ENCODE data around the gene EIF2S2. TPM values are rescaled to one million over a fixed set of nuclear protein-coding genes. Genes with fewer than 3 reads are reported as not detected.

The EIF2S2 gene
- total RNA-seq, 2 donors from 2014 or later = 106 to 144 TPM

DNA sequence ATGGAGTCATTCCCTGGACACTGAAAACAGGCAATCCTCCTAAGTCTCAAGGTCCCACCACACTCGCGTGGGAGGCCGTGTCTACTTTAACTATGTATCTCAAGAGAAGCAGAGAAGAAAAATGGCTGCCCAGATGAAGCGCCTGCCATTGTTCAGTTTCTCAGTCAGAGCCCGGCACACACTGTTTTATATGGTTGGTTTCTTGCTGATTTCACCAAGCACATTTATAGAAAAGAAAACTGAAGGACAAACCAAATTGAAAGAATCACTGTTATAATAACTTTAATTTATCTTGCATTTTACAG lies 22.9 kb downstream of the EIF2S2 start:
- H3K27ac Mint-ChIP-seq = peak overlapping the region; percentile 29
- no peaks in the 10 kb centered on the region for H3K4me1 ChIP-seq (ENCODE audit: control insufficient read depth, insufficient read depth, low read length)
- no peaks in the 10 kb centered on the region for H3K4me1 Mint-ChIP-seq
- H3K36me3 Mint-ChIP-seq (ENCODE audit: low read depth) = peaks cover 76% of the 10 kb centered on the region
- no peak for DNase-seq
- H3K9ac ChIP-seq (ENCODE audit: extremely low read depth, low read length, poor library complexity, severe bottlenecking) = no peak overlapping the region
- TF ChIP-seq, protein P1, sequence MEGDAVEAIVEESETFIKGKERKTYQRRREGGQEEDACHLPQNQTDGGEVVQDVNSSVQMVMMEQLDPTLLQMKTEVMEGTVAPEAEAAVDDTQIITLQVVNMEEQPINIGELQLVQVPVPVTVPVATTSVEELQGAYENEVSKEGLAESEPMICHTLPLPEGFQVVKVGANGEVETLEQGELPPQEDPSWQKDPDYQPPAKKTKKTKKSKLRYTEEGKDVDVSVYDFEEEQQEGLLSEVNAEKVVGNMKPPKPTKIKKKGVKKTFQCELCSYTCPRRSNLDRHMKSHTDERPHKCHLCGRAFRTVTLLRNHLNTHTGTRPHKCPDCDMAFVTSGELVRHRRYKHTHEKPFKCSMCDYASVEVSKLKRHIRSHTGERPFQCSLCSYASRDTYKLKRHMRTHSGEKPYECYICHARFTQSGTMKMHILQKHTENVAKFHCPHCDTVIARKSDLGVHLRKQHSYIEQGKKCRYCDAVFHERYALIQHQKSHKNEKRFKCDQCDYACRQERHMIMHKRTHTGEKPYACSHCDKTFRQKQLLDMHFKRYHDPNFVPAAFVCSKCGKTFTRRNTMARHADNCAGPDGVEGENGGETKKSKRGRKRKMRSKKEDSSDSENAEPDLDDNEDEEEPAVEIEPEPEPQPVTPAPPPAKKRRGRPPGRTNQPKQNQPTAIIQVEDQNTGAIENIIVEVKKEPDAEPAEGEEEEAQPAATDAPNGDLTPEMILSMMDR (conservative IDR thresholded peaks at IDR 0.05) = no peak
- H3K9me3 Mint-ChIP-seq = no peaks in the 10 kb centered on the region
- no peaks in the 10 kb centered on the region for H3K27me3 Mint-ChIP-seq (ENCODE audit: insufficient read depth)
- H3K27ac ChIP-seq (ENCODE audit: low read depth, low read length) = no peak overlapping the region
- no peaks in the 10 kb centered on the region for H3K9me3 ChIP-seq (ENCODE audit: control insufficient read depth, low read length)
- no peak overlapping the region for H3K4me3 Mint-ChIP-seq
- H3K4me3 ChIP-seq (ENCODE audit: low read length) = no peak overlapping the region
- peaks cover 80% of the 10 kb centered on the region for H3K36me3 ChIP-seq (ENCODE audit: control insufficient read depth, insufficient read depth, low read length)
- WGBS, 2 experiments (ENCODE audit: insufficient coverage in 1 of 2, insufficient read length in 1 of 2) = 100% methylated on average over 3 of the region's 5 CpGs
- no peaks in the 10 kb centered on the region for H3K27me3 ChIP-seq (ENCODE audit: control insufficient read depth, insufficient read depth, low read length, poor library complexity, severe bottlenecking)

DNA sequence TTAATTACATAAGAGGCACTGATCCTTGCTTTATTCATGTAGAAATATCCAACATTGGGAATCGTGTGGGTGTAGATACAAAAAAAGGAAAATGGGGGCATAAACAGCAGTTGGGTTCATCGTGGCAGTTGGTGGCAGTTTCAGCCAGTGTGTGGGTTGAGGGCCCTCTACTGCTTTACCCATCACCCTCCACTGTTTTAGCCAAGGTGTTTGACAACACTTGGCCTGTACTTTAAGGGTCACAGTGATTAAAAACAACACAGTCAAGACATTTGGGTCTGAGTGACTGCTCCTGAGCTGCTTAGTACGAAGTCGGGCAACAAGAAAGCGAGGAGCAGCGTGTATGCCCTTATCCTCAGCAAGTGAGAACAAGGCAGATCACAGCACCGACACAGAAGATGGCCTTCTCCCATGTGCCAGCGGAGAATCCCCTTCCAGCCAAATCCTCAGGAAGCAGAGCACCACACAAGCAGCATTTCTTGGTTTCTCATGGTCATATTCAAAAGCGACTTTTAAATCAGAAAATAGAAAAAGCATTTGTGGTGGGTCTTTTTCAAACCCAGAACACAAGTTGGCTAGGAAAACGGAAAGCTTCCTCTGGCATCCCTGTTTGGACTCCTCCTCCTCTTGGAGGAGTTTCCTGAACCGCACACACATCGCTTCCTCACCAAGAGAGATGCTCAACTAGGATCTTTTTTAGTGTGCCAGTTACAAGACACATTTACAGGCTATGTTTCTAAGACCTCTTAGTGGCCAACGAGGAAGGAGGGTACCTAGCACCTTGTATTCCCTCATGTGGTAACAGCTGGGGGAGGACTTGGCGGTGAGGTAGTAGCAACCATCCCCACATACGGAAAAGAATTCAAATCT lies 23.5 kb downstream of the EIF2S2 start:
- Histone ChIP-seq H3K4me1 (ENCODE audit: control insufficient read depth, insufficient read depth, low read length) (no peaks in the 10 kb centered on the region), H3K27me3 (ENCODE audit: control insufficient read depth, insufficient read depth, low read length, poor library complexity, severe bottlenecking) (no peaks in the 10 kb centered on the region), H3K36me3 (ENCODE audit: control insufficient read depth, insufficient read depth, low read length) (peaks cover 80% of the 10 kb centered on the region), H3K9me3 (ENCODE audit: control insufficient read depth, low read length) (no peaks in the 10 kb centered on the region), H3K4me3 (ENCODE audit: low read length) (no peak overlapping the region), H3K9ac (ENCODE audit: extremely low read depth, low read length, poor library complexity, severe bottlenecking) (no peak overlapping the region), H3K27ac (ENCODE audit: low read depth, low read length) (no peak overlapping the region)
- Mint-ChIP-seq H3K4me3 (no peak overlapping the region), H3K9me3 (no peaks in the 10 kb centered on the region), H3K4me1 (no peaks in the 10 kb centered on the region), H3K27ac (peak overlapping the region; percentile 29), H3K27me3 (ENCODE audit: insufficient read depth) (no peaks in the 10 kb centered on the region), H3K36me3 (ENCODE audit: low read depth) (peaks cover 70% of the 10 kb centered on the region)
- TF ChIP-seq, protein P1 (conservative IDR thresholded peaks at IDR 0.05) = no peak
- WGBS, 2 experiments (ENCODE audit: insufficient coverage in 1 of 2, insufficient read length in 1 of 2) = 94 to 98% methylated on average over 7 to 15 of the region's 15 CpGs
- DNase-seq = no peak

DNA sequence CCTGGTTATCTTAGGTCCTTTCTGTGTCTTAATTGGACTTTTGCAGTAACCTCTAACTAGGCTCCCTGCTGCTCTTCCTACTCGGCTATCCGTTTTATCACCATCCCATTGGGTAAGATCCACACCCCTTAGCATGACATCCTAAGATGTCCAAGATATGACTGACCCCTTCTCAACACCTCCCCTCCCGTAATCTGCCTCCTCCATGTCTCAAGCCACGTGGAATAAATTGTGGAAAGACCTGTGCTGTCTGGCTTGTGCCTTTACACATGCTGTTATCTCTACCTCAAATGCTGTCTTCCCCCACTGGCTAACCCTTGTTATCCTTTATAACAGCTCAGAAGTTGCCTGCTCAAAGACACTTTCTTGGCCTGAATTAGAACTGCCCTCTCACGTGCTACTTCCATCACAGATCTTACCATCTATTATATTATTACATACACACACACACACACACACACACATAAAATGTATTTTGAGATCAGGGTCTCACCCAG lies 26.5 kb downstream of the EIF2S2 start:
- Mint-ChIP-seq H3K9me3 (no peaks in the 10 kb centered on the region), H3K4me3 (no peak overlapping the region), H3K27me3 (ENCODE audit: insufficient read depth) (no peaks in the 10 kb centered on the region), H3K4me1 (no peaks in the 10 kb centered on the region), H3K36me3 (ENCODE audit: low read depth) (peaks cover 57% of the 10 kb centered on the region), H3K27ac (peak overlapping the region; percentile 3)
- H3K4me1 ChIP-seq (ENCODE audit: control insufficient read depth, insufficient read depth, low read length) = no peaks in the 10 kb centered on the region
- no peak overlapping the region for H3K4me3 ChIP-seq (ENCODE audit: low read length)
- no peak for DNase-seq
- no peak overlapping the region for H3K27ac ChIP-seq (ENCODE audit: low read depth, low read length)
- H3K9me3 ChIP-seq (ENCODE audit: control insufficient read depth, low read length) = no peaks in the 10 kb centered on the region
- H3K9ac ChIP-seq (ENCODE audit: extremely low read depth, low read length, poor library complexity, severe bottlenecking) = no peak overlapping the region
- H3K36me3 ChIP-seq (ENCODE audit: control insufficient read depth, insufficient read depth, low read length) = peaks cover 72% of the 10 kb centered on the region
- WGBS, 2 experiments (ENCODE audit: insufficient coverage in 1 of 2, insufficient read length in 1 of 2) = 92 to 96% methylated on average over 5 of the region's 5 CpGs
- H3K27me3 ChIP-seq (ENCODE audit: control insufficient read depth, insufficient read depth, low read length, poor library complexity, severe bottlenecking) = no peaks in the 10 kb centered on the region
- TF ChIP-seq, protein P1 (conservative IDR thresholded peaks at IDR 0.05) = no peak

Data from endodermal cell (in vitro differentiated cells).